Thyroid gland (tissue), 4 donors: ENCODE data around the gene MACROD1.

ENCODE experiments used
- CTCF ChIP-seq, 6 experiments: fragments of 200-600 bp in 3 of 6; fragments of 450-650 bp in 3 of 6; sonication (generic) in 3 of 6; IDR thresholded peaks; one replicate each; pipeline ENCODE4 v1.5.1; 2016 to 2019; ENCODE audit warnings: antibody characterized with exemption in 6 of 6, mild to moderate bottlenecking in 2 of 6, inconsistent platforms in 1 of 6, moderate library complexity in 1 of 6
- POLR2A ChIP-seq, 2 donors: fragments of 450-650 bp; IDR thresholded peaks; one replicate each; pipeline ENCODE4 v1.6.1; 2017; ENCODE audit warnings: antibody characterized with exemption in 2 of 2, mild to moderate bottlenecking in 2 of 2, moderate library complexity in 1 of 2

- TF ChIP-seq CTCF (IDR thresholded peaks at IDR 0.05) (peak in 4 of 6 experiments; percentile 23 to 69 (median 62)), POLR2A (IDR thresholded peaks at IDR 0.05) (no peak)
Observed at GRCh38 chr11:64088162-64089026, 77.5 kb downstream of the MACROD1 start.
